IPS-NIHi11 (cell line): ENCODE measurements around the gene SOX10.
"Not testable (repeated sequence)": the region's sequence is repeated elsewhere in the genome, so short reads cannot be mapped to it uniquely, and the experiment has no call there.

Source experiments
- DNase-seq: peaks from one replicate; pipeline ENCODE4 v3.0.0; 2012; ENCODE audit warnings: mixed read lengths, low spot score

SOX10 gene

DNA sequence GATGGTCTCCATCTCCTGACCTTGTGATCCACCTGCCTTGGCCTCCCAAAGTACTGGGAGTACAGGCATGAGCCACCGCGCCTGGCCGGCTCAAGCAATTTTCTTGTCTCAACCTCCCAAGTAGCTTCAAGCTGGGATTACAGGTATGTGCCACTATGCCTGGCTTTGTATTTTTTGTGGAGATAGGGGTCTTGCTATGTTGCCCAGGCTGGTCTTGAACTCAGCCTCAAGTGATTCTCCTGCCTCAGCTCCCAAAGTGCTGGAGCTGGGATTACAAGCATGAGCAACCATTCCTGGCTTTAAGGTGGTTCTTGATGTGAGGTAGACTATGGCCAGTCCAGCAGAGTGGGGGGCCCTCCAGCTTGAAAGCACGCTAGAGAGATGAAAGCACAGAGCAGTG, 23.3 kb downstream of the SOX10 start:
- no peak for DNase-seq

DNA sequence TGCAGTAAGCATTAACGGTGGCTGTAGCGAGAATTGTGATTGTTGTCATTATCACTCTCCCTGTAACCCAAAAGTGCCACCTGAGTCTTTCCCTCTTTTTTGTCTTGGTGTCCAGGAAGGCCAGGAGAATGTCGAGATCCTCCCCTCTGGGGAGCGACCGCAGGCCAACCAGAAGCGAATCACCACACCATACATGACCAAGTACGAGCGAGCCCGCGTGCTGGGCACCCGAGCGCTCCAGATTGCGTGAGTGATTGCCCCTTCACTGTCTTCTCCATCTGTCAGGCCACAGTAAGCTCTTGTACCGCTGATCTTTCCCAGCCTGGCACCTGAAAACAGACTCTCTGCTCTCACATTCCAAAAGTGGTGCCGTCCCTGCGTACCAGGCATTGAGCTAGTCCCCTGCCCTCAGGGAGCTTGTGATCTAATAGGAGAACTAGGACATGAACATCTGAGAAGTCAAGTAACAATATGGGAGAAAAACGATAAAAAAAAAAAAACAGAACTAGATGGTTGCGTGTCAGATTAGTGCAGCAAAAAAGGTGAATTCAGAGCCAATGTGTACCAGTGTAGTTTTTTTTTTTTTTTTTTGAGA, 25.0 kb downstream of the SOX10 start:
- DNase-seq: no peak

DNA sequence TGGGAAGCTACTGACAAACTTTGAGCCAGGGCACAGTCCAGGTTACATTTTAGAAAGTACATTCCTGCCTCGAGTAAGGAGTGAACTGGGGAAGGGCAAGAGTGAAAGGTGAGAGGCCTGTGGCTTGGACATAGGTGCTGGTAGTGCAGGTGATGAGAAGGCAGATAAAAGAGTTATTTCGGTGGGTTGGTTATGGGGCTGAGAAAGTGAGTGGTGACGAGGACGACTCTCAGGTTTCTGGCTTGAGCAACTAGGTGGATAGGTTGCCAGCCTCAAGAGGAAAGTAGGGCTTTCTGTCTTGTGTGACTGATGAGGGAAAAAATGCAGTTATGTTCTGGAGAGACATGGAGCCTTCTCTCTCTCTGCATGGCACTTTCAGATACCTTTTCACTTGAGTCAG, 27.1 kb downstream of the SOX10 start:
- no peak for DNase-seq

DNA sequence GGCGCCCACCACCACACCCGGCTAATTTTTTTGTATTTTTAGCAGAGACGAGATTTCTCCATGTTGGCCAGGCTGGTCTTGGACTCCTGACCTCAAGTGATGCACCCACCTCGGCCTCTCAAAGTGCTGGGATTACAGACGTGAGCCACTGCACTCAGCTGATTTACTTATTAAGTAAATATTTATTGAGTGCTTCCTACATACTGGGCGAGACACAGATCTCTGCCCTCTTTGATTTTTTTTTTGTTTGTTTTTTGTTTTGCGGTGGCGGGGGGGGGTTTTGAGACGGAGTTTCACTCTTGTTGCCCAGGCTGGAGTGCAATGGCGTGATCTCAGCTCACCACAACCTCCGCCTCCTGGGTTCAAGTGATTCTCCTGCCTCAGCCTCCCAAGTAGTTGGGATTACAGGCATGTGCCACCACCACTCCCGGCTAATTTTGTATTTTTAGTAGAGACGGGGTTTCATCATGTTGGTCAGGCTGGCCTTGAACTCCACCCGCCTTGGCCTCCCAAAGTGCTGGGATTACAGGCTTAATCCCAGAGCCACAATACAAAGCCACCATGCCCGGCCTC, 28.4 kb downstream of the SOX10 start:
- DNase-seq: not testable (repeated sequence)

DNA sequence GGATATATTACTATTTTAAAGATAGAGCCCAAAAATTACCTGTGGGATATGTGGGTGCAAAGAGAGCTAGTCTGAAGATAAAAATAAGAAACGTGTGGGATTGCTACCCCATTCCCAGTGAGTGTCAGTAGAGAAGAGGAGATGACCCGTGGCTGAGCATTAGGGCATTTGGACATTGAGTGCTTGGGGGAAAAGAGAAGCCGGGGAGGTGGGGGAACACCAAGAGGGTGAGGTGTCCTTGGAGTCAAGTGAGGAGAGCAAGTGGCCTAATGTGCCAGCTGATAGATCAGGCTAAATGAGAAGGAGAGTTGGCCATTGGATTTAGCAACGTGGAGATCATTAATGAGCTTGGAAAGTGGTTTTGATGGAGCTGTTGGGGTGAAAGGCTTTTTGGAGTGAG, 29.7 kb downstream of the SOX10 start:
- no peak for DNase-seq

DNA sequence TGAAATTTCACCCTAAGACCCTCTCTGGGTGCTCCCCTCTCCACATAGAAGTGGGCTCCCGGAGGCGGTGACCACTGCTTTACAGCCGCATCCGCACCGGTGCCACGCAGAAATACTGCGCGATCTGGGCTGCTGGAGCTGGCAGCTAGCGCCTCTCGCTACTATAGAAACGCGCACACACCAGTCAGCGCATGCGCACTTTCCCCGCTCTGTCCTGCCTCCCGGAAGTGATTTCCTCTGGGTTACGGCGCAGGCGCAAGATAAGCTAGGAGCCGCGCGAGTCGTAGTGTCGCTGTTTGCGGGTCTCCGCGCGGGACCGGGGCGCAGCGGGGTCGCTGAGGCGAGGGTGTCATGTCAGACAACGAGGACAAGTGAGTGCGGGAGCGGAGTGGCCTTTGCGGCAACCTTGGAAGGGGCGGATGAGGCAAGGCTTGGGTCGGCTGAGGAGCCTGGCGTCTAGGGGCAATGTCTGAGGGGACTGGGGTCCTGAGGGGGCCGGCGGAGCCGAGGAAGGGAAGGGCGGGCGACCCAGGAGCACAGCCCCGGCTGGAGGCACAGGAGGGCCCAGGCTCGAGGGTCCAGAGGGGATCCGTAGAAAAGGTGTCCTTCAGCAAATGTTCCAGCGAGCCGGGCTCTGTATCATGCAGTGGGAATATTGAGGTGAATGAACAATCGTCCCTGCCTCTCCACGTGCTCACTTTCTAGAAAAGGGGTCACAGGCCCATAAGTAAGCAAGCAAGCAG, 30.7 kb downstream of the SOX10 start, which contains the start of the genes C22orf23 and POLR2F:
C22orf23 (minus strand) TSS at position 165 of the 743 bp plus-strand sequence. CDS start 452 bp downstream, outside the sequence.
POLR2F (plus strand) TSS at position 263 of the 743 bp plus-strand sequence; CDS start at position 352, 89 bp downstream.
- DNase-seq: peak; percentile 98

DNA sequence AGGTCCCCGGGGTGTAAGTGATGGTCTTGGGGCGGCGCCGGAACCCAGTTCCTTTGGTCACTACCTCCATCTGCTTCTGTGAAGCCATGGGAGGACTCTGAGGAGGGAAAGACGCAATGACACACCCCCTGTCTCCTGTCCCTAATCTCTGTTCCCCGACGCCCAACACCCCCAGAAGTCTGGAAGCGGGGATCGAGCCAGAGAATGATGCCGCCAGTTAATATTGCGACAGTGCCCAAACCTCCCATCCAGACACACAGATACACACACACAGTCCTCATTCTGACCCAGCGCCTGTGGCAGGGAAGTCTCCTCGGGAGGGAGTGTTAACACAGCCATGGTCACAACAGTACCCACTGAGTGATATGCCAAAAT, 31.3 kb downstream of the SOX10 start:
- peak; percentile 22 for DNase-seq

DNA sequence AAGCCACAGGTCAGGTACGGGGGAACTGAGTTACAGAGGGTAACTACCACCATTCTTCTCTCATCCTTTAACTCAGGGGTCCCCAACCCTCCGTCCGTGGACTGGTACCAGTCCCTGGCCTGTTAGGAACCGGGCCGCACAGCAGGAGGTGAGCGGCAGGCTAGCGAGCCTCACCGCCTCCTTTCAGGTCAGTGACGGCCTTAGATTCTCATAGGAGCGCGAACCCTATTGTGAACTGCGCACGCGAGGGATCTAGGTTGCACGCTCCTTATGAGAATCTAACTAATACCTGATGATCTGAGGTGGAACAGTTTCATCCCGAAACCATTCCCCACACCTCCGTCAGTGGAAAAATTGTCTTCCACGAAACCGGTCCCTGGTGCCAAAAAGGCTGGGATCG, 31.7 kb downstream of the SOX10 start:
- DNase-seq: not testable (repeated sequence)

DNA sequence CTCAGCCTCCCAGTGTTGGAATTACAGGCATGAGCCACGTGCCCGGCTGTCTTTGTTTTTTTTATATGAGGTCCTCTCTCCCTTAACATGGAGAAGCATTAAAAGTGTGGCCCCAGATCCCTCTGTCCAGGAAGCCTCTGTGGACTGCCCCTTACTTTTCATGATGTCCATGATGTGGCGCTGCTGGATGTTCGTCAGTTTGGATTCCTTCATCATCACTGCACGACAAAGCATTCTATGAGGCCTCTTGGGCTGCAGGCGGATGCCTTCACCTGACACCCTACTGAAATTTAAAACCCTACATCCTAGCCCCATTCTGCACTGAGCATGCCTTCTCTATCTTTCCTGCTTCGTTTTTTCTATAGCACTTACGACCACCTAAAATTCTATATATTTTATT, 33.0 kb downstream of the SOX10 start:
- DNase-seq: peak; percentile 43

DNA sequence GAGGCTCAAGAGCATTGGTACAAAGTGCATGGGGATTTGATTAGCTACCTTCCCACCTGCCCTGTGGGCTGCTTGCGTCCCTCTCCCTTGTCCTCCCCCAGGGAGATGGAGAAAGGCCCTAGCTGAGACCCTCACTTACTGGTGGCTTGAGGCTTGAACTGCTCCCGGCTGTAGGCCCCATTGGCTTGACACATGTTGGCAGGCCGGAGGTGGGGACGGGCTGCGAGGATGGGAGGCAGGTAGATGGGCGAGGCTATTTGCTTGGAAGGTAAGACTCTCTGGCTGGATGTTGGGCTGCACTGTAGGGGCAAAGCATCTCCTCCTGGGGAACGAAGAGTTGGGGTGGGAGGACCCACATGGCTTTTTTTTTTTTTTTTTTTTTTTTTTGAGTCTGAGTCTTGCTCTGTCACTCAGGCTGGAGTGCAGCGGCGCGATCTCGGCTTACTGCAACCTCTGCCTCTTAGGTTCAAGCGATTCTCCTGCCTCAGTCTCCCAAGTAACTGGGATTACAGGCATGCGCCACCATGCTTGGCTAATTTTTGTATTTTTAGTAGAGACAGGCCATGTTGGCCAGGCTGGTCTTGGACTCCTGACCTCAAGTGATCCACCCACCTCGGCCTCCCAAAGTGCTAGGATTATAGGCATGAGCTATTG, 37.1 kb downstream of the SOX10 start:
- DNase-seq: not testable (repeated sequence)

DNA sequence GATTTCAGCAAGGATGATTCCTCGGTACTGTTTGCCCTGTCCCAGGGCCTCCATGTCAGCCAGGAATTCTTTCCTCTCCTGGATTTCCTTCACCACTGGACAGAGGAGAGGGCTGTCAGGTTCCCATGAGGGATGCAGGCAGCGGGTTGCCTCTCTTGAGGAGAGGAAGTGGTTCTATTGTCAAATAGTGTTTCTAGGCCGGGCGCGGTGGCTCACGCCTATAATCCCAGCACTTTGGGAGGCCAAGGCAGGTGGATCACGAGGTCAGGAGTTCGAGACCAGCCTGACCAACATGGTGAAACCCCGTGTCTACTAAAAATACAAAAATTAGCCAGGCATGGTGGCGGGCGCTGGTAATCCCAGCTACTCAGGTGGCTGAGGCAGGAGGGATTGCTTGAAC, 39.9 kb downstream of the SOX10 start:
- not testable (repeated sequence) for DNase-seq

DNA sequence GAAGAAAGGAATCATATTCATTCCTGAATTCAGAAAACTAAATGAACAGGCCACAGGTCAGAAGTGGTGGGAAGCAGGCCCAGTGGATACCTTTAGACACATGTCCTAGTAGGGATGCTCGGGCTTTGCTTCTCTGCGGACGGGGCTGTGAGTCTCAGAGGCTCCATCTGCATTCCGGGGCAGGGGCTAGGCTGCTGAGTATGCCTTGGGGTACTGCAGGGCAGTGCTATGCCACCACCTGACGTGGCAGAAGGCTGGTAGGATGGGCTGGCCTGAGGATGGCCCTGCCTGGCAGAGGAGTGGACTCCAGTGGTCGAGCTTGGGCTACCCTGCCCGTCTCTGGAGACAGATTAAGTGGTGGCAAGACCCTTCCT, 40.5 kb downstream of the SOX10 start:
- DNase-seq: no peak

DNA sequence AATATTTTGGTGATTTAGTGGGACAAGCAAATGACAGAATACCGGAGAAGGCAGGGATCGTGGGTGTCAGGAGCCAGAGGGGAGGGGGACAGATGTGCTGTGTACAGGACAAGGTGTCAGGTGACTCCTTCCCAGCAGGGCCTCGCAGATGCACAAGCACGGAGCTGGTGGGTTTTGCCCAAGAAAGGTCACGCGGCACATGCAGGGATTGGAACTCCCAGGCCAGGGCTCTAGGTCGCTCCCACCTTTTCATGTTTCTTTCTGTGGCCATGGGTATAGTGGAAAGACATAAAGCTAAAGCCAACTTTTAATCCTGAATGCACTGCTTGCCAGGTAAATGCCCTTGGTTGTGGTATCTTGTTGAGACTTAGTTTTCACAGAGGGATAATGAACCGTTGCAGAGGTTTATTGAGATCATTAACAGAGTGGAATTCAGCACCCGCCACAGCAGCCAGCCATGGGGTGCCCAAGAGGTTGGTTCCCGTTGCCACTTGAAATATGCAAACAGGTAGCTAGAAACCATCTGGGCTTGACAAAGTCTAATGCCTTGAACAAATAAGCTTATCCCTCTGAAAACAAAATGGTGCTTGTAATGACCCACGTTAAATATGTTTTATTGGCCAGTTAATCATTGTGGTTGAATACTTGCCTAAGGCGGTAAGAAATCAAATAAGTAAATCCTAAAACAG, 41.1 kb downstream of the SOX10 start:
- DNase-seq: no peak

DNA sequence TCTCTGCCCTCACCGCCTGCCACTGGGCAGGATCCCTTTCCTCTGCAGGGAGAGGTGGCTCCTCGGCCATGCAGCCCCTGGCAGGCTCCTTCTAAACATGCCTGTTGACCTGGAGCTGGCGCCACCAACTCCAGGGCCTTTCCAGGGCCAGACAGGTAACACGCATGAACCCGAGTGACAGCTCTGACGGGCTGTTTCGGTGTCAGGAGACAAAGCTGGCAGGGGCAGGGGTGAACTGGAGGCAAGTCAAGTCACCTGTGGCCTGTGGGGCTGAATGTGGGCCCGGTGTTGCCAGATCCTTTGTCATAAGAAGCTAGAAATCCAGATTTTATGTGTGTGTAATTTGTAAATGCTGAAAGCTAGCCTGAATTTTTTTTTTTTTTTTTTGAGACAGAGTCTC, 42.2 kb downstream of the SOX10 start:
- DNase-seq: no peak

DNA sequence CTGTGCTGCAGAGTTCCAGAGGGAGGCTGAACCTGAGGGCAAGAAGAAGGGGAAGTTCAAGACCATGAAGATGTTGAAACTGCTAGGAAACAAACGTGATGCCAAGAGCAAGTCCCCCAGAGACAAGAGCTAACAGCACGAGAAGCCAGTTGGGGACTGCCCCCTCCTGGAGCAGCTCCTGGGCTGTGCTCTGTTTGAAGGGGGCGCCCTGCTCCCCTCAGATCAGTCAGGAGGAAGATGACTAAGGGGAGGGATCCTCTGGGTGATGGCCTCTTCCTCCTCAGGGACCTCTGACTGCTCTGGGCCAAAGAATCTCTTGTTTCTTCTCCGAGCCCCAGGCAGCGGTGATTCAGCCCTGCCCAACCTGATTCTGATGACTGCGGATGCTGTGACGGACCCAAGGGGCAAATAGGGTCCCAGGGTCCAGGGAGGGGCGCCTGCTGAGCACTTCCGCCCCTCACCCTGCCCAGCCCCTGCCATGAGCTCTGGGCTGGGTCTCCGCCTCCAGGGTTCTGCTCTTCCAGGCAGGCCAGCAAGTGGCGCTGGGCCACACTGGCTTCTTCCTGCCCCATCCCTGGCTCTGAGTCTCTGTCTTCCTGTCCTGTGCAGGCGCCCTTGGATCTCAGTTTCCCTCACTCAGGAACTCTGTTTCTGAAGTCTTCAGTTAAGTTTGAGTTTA, 43.5 kb downstream of the SOX10 start:
- DNase-seq: peak; percentile 19

DNA sequence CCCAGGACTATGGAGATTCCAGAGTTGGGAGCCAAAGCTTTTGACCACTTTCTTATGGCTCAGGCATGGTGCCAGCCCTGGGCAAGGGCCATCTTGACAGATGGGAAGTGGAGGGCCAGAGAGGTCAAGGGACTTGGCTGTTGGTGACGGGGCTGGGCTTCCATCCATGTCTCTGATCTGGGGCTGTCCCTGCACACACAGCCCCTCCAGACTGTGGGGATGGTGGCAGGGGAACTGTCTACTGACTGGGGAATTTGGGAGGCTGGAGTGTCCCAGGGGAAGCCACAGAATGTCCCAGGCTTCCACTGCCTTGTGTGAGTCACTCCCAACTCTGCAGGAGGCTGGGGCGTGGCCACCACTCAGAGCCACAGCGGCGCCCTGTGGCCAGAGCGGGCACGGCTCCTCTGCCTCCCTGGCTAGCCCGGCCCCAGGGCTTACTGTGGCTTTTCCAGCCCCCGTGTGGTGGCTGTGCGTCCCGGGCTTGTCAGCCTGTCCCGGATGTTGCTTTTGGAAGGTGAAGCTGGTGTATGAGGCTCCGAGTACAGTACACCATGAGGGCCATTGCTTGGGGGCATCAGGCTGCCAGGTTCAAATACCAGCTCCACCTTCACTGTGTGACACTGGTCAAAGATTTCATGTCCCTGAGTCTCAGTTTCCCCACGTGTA, 50.5 kb downstream of the SOX10 start:
- DNase-seq: peak; percentile 98

DNA sequence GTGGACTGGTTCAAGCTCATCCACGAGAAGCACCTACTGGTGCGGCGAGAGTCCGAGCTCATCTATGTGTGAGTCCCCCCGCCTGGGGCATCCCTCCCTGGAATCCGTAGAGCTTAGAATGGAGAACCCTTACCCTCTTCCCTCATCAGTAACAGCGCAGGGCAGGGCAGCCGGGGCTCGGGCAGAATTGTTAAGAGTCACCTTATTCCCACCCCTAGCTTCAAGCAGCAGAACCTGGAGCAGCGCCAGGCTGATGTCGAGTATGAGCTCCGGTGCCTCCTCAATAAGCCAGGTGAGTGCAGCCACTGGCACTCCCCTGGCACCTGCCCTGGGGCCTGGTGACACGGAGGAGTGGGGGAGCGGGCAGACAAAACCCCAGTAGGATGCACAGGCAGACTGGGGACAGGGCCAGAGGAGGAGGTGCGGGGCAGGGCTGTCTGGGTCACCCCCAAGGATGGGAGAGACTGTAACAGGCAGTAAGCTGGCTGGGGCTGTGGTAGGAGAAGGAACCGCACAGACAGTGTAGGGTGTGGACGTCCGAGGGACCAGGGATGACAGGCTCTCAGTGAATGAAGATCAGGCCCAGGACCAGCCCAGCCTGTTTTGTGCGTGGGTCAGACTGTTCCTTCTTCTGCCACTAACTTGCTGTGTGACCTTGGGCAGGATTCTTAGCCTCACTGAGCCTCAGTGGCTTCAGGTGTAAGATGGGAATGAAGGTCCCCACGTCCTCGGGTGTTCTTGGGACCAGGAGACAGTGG, 51.4 kb downstream of the SOX10 start:
- no peak for DNase-seq

DNA sequence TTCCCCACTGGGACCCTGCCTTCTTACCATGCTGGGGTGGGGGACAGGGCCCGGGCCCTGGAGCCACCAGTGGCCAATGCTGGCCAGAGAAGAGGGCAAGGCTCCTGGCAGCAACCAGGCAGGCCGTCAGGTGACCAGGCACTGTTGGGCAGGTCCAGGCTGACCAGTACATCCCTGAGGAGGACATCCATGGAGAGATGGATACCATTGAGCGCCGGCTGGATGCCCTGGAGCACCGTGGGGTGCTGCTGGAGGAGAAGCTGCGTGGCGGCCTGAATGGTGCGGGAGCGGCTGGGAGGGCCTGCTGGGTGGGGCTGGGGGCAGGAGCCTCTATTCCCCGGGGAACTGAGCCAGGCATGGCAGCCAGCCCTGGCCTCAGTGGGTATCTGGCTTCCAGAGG, 52.0 kb downstream of the SOX10 start:
- no peak for DNase-seq

DNA sequence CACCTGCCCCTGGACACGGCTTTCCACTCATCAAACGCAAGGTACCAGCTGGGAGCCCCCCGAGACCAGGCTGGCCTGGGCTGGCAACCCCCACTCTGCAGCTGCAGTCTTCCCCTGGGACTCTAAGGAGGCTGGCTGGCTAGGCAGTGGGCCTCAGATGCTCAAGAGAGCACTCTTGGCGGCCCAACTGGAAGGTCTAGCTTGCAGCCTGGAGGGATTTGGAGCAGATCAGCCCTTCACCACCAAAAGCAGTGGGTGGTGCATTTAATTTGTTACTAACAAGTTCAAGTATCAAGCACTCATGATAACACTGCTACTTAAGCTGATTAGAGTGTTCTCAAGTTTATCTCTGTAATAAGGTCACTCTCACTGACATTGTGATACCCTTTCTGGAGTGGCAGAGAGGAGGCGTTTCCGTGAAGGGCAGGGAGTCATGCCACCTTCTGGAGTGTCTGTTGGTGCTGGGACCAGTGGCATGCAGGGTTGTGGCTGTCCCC, 52.4 kb downstream of the SOX10 start:
- DNase-seq: no peak

DNA sequence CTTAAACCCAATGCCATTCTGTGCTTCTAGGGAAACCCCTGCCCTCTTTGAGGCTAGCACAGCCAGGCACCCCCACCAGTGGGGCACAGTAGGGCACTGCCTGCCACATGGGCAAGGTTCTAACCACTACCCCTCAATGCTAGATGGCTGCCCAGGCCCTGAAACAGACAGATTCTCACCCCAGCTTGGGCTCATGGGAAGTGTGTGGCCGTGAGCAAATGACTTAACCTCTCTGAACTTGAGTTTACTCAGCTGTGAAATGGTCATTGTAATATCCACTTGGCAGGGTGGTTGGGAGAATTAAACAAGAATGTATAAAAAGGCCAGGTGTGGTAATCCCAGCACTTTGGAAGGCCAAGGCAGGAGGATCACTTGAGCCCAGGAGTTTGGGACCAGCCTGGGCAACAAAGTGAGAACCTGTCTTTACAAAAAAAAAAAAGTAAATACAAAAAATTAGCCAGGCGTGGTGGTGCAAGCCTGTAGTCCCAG, 53.4 kb downstream of the SOX10 start:
- no peak for DNase-seq
